RWPE2 (cell line): Measurements from ENCODE around the gene AK8.

Experiments
- ATAC-seq: fragments of 200-7000 bp; cut with Tn5 transposase; 3 replicates; pipeline ENCODE4 v1.9.1; 2021; ENCODE audit warnings: low read depth
- DNase-seq: peaks from one replicate; pipeline ENCODE4 v3.0.0-alpha.2; 2020; ENCODE audit warnings: low spot score
- H3K27ac ChIP-seq: fragments of 450-650 bp; 2 replicates; pipeline ENCODE4 v1.5.1; 2017; ENCODE audit warnings: mild to moderate bottlenecking; ENCODE audit not compliant: poor library complexity, severe bottlenecking
- H3K27me3 ChIP-seq: fragments of 250-450 bp; sonication (Bioruptor Pico); 2 replicates; pipeline ENCODE4 v1.5.1; 2021; ENCODE audit warnings: mild to moderate bottlenecking, moderate library complexity; ENCODE audit not compliant: insufficient read depth, poor library complexity, severe bottlenecking
- H3K36me3 ChIP-seq: fragments of 250-450 bp; sonication (Bioruptor Pico); 2 replicates; pipeline ENCODE4 v1.5.1; 2020; ENCODE audit warnings: low read depth, mild to moderate bottlenecking, moderate library complexity
- H3K4me1 ChIP-seq: fragments of 250-450 bp; sonication (Bioruptor Pico); 2 replicates; pipeline ENCODE4 v1.5.1; 2021; ENCODE audit warnings: mild to moderate bottlenecking, moderate library complexity; ENCODE audit not compliant: insufficient read depth, poor library complexity, severe bottlenecking
- H3K4me3 ChIP-seq: fragments of 250-450 bp; sonication (Bioruptor Pico); 2 replicates; pipeline ENCODE4 v1.5.1; 2021; ENCODE audit warnings: mild to moderate bottlenecking, moderate library complexity; ENCODE audit not compliant: severe bottlenecking
- H3K9me3 ChIP-seq: fragments of 250-450 bp; sonication (Bioruptor Pico); 2 replicates; pipeline ENCODE4 v1.5.1; 2021; ENCODE audit warnings: mild to moderate bottlenecking, moderate library complexity; ENCODE audit not compliant: severe bottlenecking
- CTCF ChIP-seq: fragments of 450-650 bp; IDR thresholded peaks from one replicate; pipeline ENCODE4 v1.5.1; 2017; ENCODE audit warnings: mild to moderate bottlenecking, moderate library complexity; ENCODE audit not compliant: poor library complexity, severe bottlenecking

Gene AK8

DNA sequence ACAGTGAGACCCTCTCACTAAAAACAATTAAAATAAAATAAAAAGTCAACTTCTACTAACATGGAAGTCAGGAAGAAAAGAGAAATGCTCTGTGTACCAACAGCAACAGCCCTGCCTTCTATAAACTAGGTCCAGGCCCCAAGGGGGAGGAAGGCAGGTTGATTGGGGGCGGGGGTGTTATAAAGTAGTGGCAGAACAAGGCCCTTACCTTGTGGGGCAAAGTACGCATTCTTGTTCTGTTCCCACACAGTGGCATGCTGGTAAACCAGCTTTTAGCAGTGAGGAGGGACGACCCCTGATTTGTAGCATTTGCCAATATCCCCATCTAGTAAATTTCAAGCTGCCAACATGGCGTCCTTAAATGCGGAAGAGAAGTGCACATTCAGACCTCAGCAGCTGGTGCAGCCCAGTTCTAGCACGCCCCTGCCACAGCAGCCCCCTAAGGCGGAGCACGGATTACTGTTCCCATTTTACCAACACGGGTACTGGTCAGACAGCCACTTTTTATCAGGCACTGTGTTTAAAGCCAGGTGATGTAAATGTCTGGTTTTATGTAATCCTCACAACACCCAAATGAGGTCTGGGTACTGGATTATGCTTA, 138.3 kb downstream of the AK8 start:
- DNase-seq (peak; percentile 12), ATAC-seq (no peak)
- no peak overlapping the region for H3K4me3 ChIP-seq
- no peaks in the 10 kb centered on the region for H3K36me3 ChIP-seq
- H3K27ac ChIP-seq: no peak overlapping the region
- H3K9me3 ChIP-seq: no peaks in the 10 kb centered on the region
- H3K4me1 ChIP-seq: no peaks in the 10 kb centered on the region
- no peak for TF ChIP-seq CTCF
- H3K27me3 ChIP-seq: peaks cover 21% of the 10 kb centered on the region

GRCh38 chr9:132733260-132733815, 144.7 kb downstream of the AK8 start:
- DNase-seq (no peak), ATAC-seq (no peak)
- no peak overlapping the region for H3K4me3 ChIP-seq
- no peak overlapping the region for H3K27ac ChIP-seq
- no peak for TF ChIP-seq CTCF
- no peaks in the 10 kb centered on the region for H3K27me3 ChIP-seq
- no peaks in the 10 kb centered on the region for H3K4me1 ChIP-seq
- no peaks in the 10 kb centered on the region for H3K36me3 ChIP-seq
- no peaks in the 10 kb centered on the region for H3K9me3 ChIP-seq

- Histone ChIP-seq H3K9me3 (no peaks in the 10 kb centered on the region), H3K36me3 (no peaks in the 10 kb centered on the region), H3K27me3 (no peaks in the 10 kb centered on the region), H3K4me3 (no peak overlapping the region), H3K27ac (no peak overlapping the region), H3K4me1 (no peaks in the 10 kb centered on the region)
- DNase-seq (no peak), ATAC-seq (no peak)
- no peak for TF ChIP-seq CTCF
Measured at GRCh38 chr9:132732326-132733259, 145.5 kb downstream of the AK8 start.

GRCh38 chr9:132731230-132731629, 146.9 kb downstream of the AK8 start:
- H3K27ac ChIP-seq: no peak overlapping the region
- TF ChIP-seq CTCF: no peak
- H3K4me3 ChIP-seq: no peak overlapping the region
- H3K4me1 ChIP-seq: no peaks in the 10 kb centered on the region
- H3K36me3 ChIP-seq: no peaks in the 10 kb centered on the region
- peak; percentile 19; the same call in 1 of the 3 replicates for ATAC-seq
- DNase-seq: no peak
- no peaks in the 10 kb centered on the region for H3K27me3 ChIP-seq
- H3K9me3 ChIP-seq: no peaks in the 10 kb centered on the region
